DMS153 treated with DMSO at 0.1 percent for 48 hours (cell line): ENCODE measurements around the gene LCN9.
"Not testable (repeated sequence)": the region's sequence is repeated elsewhere in the genome, so short reads cannot be mapped to it uniquely, and the experiment has no call there.

Source experiments
- DNase-seq: peaks from one replicate; lab custom pipeline; 2025; ENCODE audit not compliant: unreplicated experiment; lab: John Stamatoyannopoulos, UW

LCN9 gene

GRCh38 chr9:135670721-135671590, 7.8 kb downstream of the LCN9 start:
- no peak for DNase-seq

- no peak for DNase-seq
These were observed 8.5 kb downstream of the LCN9 start for GRCh38 chr9:135671591-135672041.

- DNase-seq, result not testable (repeated sequence)
These were observed 9.7 kb downstream of the LCN9 start for GRCh38 chr9:135672786-135673185.

- no peak for DNase-seq
These were observed 10.8 kb downstream of the LCN9 start for GRCh38 chr9:135673941-135674340.

GRCh38 chr9:135674977-135675376, 11.9 kb downstream of the LCN9 start:
- no peak for DNase-seq

- DNase-seq, result no peak
These were observed 13.8 kb downstream of the LCN9 start for GRCh38 chr9:135676891-135677290.

GRCh38 chr9:135677641-135678168, 14.6 kb downstream of the LCN9 start:
- no peak for DNase-seq

- DNase-seq, result no peak
These were observed 15.3 kb downstream of the LCN9 start for GRCh38 chr9:135678236-135679017.

GRCh38 chr9:135680056-135680455, 16.9 kb downstream of the LCN9 start:
- DNase-seq, result no peak

- DNase-seq, result no peak
These were observed 18.1 kb downstream of the LCN9 start for GRCh38 chr9:135681161-135681560.

GRCh38 chr9:135683401-135684034, 20.4 kb downstream of the LCN9 start:
- DNase-seq, result no peak

- no peak for DNase-seq
These were observed 21.6 kb downstream of the LCN9 start for GRCh38 chr9:135684691-135685090.

- DNase-seq, result no peak
These were observed 24.1 kb downstream of the LCN9 start for GRCh38 chr9:135687216-135687615.

GRCh38 chr9:135689011-135689410, 25.9 kb downstream of the LCN9 start:
- DNase-seq, result no peak

- DNase-seq, result no peak
These were observed 27.9 kb downstream of the LCN9 start for GRCh38 chr9:135690836-135691570.

- no peak for DNase-seq
These were observed 29.3 kb downstream of the LCN9 start for GRCh38 chr9:135692410-135692809.

- DNase-seq, result no peak
These were observed 30.2 kb downstream of the LCN9 start for GRCh38 chr9:135693265-135693664.

GRCh38 chr9:135693771-135694170, 30.7 kb downstream of the LCN9 start:
- no peak for DNase-seq

GRCh38 chr9:135694414-135694813, 31.3 kb downstream of the LCN9 start:
- DNase-seq, result no peak

- no peak for DNase-seq
These were observed 31.9 kb downstream of the LCN9 start for GRCh38 chr9:135695036-135695435.

- DNase-seq, result no peak
These were observed 32.5 kb downstream of the LCN9 start for GRCh38 chr9:135695642-135696041.
